Frontal cortex (tissue), 4 donors: Measurements from ENCODE around the gene IFNA6. TPM values are rescaled to one million over a fixed set of nuclear protein-coding genes. Genes with fewer than 3 reads are reported as not detected.
A peak's percentile ranks its signal among the peaks of the same experiment; 100 is the strongest.
"Not testable (repeated sequence)": the region's sequence is repeated elsewhere in the genome, so short reads cannot be mapped to it uniquely, and the experiment has no call there.

Experiments
- DNase-seq, 2 donors: peaks; one replicate each; pipeline ENCODE4 v3.0.0; 2012; ENCODE audit warnings: low spot score in 2 of 2
- FAIRE-seq: peaks from 2 replicates; lab custom pipeline; 2012; peaks lifted over from hg19 to GRCh38; lab: Jason Lieb, UNC
- total RNA-seq: library from RNA; depleted of rRNA; stranded (reverse); fragments of >200 nt; gene quantifications from one replicate; pipeline ENCODE4 v1.2.3, GENCODE V29; 2014
- donor health status: control.
- donor health status: control.
- donor health status: control.

Gene IFNA6
- not detected for total RNA-seq

DNA sequence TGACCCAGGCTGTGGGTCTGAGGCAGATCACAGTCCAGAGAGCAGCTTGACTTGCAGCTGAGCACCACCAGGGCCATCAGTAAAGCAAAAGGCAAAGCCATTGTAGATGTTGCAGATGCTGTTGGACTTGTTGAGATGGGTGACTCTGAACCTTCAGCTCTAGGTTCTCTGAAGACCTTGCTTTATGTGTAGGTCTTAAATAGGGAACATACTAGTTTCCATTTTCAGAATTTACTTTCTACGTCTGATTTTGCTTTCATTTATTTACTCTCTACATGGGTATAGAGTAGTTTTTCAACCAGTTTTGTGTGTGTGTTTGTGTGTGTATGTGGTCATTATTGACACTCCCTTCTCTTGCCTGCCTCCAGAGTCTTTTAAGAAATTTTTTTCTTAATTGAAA lies at the start of gene IFNA6:
IFNA6 (minus strand) TSS at position 101 of the 400 bp plus-strand sequence; CDS start at position 101, 0 bp downstream.
- FAIRE-seq (no peak), DNase-seq (no peak)

DNA sequence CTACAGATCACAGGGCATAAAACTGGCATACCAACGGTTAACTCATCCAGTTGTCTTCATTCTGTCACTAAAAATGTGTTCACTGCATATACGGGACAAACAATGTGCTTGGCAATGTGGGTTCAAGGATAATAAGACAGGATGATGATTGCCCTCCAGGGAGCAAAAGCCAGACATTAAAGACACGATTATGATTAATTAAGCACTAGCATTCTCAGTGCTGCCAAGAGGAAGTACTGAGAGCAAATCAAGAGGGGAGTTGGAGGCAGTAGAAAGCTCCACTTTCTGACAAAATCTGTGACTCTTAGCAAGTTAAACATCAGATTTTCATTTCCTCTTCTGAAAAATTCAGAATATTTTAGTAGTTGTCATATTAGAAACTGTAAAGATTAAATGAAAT lies 49.3 kb upstream of the IFNA6 start:
- no peak for DNase-seq
- FAIRE-seq = no peak

DNA sequence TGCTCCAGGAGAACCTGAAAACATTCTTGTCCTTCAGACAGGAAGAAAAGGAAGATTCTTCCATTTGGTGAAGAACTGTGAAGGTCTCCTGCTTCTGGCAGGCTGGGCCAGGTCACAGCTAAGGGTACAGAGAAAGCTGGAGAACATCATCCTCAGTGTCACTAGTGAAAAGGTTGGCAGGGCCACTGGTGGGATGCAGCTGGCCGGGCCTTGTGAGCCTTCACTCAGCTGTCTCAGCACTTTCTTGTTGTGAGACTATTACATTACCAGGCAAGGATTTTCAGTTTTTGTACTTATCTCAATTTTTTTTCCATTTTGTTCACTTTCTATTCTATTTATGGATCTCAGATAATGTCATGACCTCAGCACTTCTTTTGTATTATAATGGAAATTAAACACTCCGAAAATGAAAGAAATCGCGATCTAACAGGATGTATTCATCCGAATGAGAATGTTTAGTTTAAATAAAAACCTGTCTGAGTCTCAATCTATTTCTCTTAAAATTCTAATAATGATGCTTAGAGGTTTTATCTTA lies 48.3 kb upstream of the IFNA6 start:
- DNase-seq (no peak), FAIRE-seq (no peak)

DNA sequence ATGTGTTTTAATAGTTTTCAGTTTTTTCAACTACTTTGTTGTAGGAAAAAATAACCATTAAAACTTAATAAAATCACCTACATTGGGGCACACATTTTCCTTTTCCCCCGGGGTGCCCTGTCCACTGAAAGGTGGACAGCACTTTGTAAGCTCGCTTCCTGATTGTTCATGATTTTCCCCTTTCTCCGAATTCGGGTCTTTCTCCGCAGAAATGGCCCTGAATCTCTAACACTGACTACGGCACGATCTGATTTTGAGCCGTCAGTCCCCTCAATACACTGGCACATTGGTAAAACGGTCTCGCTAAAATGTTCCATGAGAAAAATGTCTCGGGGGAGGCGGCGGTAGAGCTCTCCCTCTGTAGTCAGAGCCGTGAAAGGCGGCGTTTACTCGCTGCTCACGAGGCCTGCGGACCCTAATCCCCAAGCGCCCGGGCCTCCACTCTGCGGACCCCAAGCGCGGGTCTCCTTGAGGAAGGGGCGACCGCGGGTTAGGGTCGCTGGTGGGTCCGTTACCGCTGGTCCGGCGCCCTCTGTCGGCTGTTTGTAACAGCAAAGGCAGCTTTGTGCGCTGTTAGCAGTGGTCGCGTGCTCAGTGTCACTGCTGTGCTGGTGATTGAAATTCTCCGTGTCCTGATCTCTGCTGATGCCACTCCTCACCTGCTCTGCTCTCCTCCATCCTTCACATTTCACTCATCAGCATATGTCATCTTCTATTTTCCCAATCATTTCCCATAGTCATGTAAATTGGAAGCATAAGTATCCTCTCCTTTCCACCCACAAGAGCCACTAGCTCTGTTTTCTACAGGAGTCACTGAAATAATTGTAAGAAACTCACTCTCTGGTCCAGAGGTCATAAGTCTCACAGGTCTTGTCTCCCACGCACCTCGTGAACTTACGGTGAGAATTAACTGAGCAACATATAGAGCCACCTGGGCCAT lies 45.4 kb upstream of the IFNA6 start:
- DNase-seq = peak in 1 of 2 donors; percentile 24
- FAIRE-seq = no peak

DNA sequence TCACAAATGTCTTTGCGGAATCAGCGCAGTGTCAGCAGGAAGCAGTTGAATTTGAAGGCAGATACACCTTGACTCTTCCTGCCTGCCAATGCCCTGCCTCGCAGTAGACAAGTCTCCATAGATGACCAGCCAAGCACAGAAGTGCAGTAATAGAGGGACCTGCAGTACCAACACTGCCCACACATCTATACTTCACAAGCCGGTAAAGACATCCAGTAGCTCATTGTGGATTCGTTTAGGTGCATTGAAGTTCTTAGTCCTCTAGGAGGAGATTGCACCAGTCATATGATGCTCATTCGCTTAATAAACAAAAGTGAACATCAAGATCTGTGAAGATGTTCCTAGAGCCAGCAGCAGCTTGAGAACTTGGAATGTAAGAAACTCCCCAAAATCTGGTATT lies 41.6 kb upstream of the IFNA6 start:
- DNase-seq = no peak
- no peak for FAIRE-seq

DNA sequence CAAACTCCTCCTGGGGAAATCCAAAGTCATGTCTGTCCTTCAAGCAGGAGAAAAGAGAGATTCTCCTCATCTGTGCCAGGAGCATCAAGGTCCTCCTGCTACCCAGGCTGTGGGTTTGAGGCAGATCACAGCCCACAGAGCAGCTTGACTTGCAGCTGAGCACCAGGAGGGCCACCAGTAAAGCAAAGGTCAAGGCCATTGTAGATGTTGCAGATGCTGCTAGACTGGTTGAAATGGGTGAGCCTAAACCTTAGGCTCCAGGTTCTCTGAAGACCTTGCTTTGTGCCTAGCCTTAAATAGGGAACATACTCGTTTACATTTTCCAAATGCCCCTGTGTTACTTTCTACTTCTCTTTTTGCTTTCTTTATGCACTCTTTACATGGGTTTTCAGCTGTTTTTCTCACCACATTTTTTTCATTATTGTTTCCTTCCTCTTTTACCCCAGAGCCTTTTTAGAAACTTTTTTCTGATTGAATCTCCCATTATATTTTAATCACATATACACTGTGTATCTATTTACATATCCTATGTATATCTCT lies 34.5 kb upstream of the IFNA6 start, which contains the start of gene IFNA2:
IFNA2 (minus strand) TSS at position 268 of the 540 bp plus-strand sequence; CDS start at position 199, 69 bp downstream.
- DNase-seq = no peak
- no peak for FAIRE-seq

DNA sequence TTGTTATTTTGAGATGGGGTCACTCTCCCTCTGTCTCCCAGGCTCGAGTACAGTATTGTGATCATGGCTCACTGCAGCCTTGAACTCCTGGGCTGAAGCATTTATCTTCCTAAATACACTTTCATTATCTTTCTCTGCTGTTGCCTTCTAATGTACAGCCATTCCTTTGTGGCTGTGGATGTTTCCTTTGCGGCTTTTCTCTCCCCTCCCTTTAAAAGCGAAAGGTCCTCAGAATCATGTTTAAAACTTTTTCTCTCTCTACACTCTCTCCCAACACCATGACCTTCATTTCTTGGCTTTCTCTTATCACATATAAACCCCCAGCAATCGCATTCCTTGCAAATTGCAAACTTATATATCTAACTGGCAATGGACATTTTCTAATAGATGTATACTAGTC lies 32.9 kb upstream of the IFNA6 start:
- no peak for DNase-seq
- FAIRE-seq = no peak

DNA sequence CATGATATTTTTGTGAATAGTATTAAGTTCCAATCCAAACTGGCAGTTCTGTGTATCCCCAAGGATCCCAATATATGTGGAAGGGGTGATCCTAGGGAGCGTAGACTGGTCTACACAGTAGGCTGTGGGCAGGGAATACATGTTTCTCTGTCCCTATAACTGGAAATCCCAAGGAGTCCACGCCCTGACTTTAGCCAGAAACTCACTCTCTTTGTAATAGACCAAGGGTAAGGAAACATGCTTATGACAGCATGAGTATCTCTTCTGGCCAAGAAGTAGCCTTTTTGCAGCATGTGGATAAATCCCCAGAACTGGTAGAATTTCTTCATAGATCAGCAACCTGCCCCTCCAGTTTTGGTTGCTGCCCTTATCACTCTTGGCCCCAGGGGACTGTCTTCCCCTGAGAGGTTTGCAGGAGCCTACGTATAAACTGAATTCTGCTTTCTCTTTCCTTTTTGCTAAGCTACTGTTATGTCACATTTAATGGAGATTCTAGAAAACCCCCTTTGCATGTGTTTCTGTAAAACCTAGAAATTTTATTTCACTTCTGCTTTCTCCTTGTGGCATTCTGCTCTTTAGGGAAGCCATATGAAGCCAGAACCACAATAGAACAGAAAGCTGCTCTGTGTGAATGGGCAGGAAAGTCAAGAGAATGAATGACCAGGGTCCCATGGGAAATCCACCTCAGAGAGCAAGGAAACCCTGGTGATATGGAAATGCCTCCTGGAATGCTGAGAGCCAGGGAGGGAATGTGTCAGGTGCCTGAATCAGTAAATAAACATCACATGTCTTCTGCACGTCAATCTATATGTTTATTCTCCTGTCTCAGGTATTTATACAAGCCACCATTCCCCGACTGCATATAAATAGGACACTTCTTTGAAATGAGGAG lies 31.0 kb upstream of the IFNA6 start:
- FAIRE-seq = no peak
- no peak for DNase-seq

DNA sequence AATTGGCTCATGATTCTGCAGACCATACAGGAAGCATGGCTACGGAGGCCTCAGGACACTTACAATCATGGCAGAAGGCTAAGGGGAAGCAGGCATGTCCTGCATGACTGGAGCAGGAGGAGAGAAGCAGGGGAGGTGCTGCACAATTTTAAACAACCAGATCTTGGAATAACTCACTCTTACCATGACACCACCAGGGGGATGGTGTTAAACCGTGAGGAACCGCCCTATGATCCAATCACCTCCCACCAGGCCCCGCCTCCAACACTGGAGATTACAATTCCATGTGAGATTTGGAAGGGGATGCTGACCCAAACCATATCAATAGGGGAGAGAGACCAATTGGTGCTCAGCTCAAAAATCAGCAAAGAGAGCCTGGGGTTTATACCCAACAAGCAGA lies 20.8 kb upstream of the IFNA6 start:
- FAIRE-seq, DNase-seq: not testable (repeated sequence)

DNA sequence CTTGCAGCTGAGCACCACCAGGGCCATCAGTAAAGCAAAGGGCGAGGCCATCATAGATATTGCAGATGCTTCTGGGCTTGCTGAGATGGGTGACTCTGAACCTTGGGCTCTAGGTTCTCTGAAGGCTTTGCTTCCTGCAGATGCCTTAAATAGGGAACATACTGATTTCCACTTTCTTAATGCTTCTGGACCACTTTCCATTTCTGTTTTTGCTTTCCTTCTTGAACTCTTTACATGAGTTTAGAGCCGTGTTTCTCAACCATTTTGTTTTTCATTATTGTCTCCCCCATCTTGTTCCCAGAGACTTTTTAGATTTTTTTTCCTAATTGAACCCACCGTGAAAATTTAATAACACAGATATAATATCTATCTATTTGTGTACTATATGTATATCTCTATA lies 17.3 kb upstream of the IFNA6 start, which contains the start of gene IFNA13:
IFNA13 (minus strand) TSS at position 101 of the 400 bp plus-strand sequence; CDS start at position 54, 47 bp downstream.
- no peak for FAIRE-seq
- no peak for DNase-seq

DNA sequence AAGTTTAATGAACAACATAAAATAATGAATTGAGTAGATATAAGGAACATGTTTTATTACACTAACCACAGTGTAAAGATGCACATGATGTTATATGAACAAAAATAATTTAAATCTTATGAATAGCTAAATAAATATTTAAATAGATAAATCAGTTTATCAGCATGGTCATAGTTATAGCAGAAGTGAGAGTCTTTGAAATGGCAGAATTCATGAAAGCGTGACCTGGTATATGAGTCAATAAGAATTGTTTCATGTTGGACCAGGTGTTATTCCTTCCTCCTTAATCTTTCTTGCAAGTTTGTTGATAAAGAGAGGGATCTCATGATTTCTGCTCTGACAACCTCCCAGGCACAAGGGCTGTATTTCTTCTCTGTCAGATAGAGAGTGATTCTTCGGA lies 16.5 kb upstream of the IFNA6 start:
- DNase-seq, FAIRE-seq: not testable (repeated sequence)

DNA sequence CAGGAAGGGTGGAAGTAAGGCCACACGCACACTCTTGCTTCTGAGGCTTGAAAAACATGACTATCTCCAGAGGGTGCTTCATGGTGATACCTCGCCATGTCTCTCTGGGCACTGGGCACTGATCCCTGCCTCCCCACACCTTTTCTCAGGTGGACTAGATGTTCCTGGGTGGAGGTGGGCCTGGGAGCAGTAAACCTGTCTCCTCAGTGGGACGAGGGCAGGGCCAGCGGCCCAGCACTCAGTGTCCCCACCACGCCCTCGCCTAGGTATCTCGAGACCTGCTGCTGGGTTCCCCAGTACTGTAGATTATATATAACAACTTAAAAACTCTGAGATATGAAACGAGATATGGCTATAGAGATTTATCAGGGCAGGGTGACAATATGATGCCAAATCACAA lies 11.6 kb upstream of the IFNA6 start:
- DNase-seq = no peak
- FAIRE-seq = no peak

DNA sequence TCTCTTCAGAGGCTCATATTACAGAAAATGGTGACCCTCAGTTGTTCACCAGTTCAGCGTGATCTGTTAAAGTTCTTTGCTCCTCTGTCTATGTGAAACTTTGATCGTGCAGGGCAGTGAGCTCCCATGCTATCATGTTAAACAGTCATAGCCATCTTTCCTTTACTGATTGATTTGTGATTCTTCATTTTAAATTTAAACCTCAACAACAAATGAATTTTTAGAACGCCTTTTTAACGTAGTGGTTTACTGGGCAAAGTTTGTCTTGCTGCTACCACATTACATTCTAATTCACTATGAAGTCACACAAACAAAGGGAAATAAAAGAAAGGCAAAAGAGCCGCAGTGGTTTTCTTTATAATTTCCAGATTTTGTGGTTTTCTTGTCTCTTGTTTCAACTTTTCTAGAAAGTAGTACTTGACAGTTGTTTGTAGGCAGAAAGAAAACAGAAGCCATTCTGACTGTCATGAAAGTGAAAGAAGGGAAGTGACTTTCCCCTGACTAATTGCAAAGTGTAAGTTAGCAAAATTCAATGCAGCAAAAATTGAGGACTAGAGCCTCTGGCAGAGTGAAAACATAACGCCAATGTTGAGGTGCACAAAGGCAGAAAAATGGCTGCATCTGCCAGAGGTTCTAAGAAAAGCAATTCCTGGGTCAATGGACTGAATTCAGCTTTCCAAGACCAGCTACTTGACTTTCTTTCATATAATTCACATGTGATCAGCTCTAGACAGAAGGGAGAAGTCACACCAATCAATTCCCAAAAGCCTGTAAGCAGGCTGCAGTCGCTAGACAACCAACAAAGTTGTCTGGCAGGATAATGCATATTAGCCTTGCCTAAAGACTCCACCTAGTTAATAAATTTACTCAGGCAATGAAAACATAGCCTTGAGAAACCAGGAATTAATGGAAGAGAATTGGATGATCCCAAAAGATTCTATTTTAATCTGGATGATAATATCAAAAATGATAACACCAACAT lies 7.1 kb upstream of the IFNA6 start:
- no peak for DNase-seq

DNA sequence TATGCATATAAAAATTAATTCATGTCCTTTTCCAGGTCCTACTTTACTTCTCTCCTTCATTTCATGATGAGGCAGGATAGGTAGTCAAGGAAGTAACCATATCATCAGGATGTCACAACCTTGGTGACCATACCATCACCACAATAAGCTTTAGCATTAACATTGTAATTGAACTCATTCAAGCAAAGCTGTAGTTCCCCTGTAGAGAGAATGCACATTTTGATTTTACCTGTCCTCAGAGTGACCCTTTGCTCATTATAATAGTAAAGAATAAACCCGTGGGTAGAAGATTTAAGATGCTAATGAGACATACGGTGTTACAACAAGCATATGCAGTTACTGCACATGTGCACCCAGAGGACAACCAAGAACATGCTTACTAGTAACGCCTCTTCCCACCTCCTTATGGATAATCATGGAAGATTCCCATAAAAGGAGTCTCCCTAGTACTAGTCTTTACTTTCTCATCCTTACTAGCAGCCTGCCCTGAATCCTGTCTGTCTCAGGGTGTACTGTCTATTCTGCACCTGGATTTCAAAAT lies 2.2 kb downstream of the IFNA6 start:
- FAIRE-seq (no peak), DNase-seq (no peak)

More for the DNA sequence above, 7.1 kb upstream of the IFNA6 start:
- FAIRE-seq = no peak

DNA sequence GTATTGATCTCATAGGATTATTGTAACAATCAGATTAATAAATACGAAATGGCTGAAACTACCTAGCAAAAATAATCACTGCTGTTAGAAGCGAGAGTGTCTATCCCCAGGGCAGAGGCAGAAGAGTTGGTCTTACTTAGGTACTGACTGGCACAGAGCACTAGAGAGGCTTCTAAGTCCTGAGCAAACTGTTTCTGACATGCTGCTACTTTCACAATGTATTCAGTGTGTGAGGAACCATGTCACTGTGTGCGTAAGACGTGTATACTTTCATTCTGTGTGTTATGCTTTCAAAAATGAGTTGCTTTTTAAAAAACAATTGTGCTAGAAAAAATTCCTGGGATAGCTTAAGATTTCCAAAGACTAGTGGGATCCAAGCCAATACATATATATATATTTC lies 10.0 kb downstream of the IFNA6 start:
- FAIRE-seq = no peak

DNA sequence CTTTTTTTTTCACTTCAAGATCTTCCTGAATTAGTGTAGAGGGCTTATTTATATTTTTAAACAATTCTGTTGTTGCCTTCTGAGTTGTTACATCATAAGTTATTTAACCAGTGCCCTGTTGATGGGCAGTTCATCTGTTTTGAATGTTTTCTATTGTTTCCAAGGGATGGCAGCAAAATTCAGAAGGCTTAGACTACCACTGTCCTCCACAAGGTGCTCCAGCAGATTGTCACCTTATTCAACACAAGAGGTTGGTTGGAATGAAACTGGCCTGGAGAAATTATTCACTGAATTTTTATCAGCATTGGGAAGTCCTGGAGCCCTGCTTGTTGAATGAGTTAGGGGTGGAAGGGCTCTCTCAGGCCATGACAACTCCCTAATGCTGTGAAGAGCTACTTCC lies 14.2 kb downstream of the IFNA6 start:
- FAIRE-seq = no peak
- DNase-seq = no peak

More for the DNA sequence above, 10.0 kb downstream of the IFNA6 start:
- DNase-seq = no peak

DNA sequence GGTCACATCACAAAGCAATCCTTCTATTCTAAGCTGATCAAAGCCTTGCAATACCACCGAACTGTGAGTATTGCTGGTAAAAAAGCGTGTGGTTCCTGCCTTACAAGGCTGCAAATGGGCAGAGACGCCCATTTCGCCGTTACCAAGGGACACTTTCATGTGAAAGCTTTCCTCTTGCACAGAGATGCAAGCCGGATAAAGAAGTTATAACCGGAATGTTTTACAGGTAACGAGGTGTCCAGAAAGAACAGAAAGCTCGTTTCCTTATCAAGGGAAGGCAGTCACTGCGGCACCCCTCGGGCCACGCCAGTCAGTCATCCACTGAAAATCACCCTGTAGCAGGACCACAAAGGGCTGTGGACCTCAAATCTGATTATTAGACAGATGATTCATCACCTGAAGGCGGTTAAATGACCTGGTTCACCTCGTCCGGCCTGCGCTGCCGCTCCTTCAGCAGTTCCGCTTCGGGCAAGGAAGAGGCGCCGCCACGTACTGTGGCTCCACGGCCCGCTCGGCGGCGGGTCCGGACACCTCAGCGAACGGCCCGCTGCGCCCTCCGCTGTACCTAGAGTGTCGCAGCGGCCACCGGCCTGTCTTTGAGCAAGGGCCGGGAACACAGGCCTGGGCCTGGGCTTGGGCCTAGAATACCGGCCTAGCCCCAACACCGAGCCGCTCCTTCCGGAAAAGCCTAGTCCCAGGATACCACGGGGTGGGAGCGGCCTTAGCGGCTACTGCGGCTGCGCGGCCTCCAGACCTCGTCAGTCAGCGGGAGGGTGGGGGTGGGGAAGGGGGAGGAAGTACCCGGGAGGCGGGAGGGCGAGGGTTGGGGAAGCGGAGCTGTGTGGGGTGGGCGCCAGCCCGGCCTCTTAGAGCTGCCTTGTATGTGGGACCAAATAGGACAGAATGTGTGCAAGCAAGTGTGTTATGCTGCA lies 15.7 kb downstream of the IFNA6 start, which contains the start of gene KLHL9:
KLHL9 (minus strand) TSS at position 704 of the 932 bp plus-strand sequence; CDS start at position 159, 545 bp downstream.
- FAIRE-seq (no peak), DNase-seq (peak; percentile 80 to 88)
